IgD-negative memory B cell (primary cell): Measurements from ENCODE around the gene OGFOD1. TPM values are rescaled to one million over a fixed set of nuclear protein-coding genes. Genes with fewer than 3 reads are reported as not detected.
"Not testable (repeated sequence)": the region's sequence is repeated elsewhere in the genome, so short reads cannot be mapped to it uniquely, and the experiment has no call there.

Source experiments
- H3K27ac Mint-ChIP-seq, 3 donors: one replicate each; pipeline ENCODE4 v1.8.0; 2020 to 2022; ENCODE audit warnings: mild to moderate bottlenecking in 3 of 3, mixed read lengths in 3 of 3, moderate library complexity in 1 of 3
- H3K27me3 Mint-ChIP-seq: one replicate; pipeline ENCODE4 v1.8.0; 2021; ENCODE audit warnings: mixed read lengths
- H3K36me3 Mint-ChIP-seq: one replicate; pipeline ENCODE4 v1.8.0; 2020; ENCODE audit warnings: mild to moderate bottlenecking, mixed read lengths
- H3K4me1 Mint-ChIP-seq, 3 donors: one replicate each; pipeline ENCODE4 v1.8.0; 2020 to 2022; ENCODE audit warnings: mixed read lengths in 3 of 3, mild to moderate bottlenecking in 1 of 3
- H3K4me3 Mint-ChIP-seq, 4 donors: one replicate each; pipeline ENCODE4 v1.8.0; 2020 to 2022; ENCODE audit warnings: mild to moderate bottlenecking in 4 of 4, mixed read lengths in 4 of 4, moderate library complexity in 3 of 4
- H3K9me3 Mint-ChIP-seq, 3 donors: one replicate each; pipeline ENCODE4 v1.8.0; 2020 to 2021; ENCODE audit warnings: mixed read lengths in 3 of 3, mild to moderate bottlenecking in 1 of 3
- polyA plus RNA-seq: library from polyadenylated mRNA; unstranded; fragments of 300-500 nt; fragmentation: Illumina TruSeq; gene quantifications from one replicate; pipeline ENCODE4 v1.2.3, GENCODE V29; 2021

OGFOD1 gene
- polyA plus RNA-seq, 1 donor from 2014 or later: 65.8 TPM

DNA sequence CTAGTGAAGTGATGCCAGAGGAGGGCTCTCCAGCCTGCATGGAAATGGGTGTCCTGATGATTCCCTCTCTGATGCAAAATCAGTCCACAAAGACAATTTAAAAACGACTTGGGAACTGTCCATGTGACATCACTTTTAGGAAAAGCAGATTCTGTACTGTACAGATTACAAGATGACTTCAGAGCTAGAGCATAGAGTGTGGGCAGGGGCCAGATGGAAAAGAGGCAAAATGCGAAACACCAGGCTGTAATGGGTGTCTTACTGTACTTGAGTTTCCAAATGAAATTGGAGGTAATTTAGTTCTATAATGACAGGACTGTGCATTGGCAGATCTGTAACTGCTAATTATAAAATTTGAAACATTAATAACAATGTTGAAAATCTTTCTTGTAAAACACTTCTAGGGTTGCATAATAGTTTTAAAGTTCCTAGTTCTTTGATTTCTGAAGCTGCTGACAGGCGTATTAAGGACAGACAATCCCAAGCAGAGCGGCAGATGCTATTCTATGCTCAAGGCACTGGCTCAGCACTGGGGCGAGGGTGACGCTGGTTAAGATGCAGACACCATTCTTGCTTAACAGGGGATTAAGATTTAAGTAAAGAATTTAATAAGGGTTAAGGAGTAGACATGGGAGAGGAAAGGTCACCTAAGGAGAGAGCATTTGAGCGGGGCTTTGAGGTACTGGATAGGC is 29.6 kb downstream of the OGFOD1 start:
- no peak overlapping the region for H3K4me3 Mint-ChIP-seq
- no peaks in the 10 kb centered on the region for H3K9me3 Mint-ChIP-seq
- peaks cover 5% of the 10 kb centered on the region for H3K36me3 Mint-ChIP-seq
- no peaks in the 10 kb centered on the region for H3K27me3 Mint-ChIP-seq
- no peak overlapping the region for H3K27ac Mint-ChIP-seq
- no peaks in the 10 kb centered on the region for H3K4me1 Mint-ChIP-seq

DNA sequence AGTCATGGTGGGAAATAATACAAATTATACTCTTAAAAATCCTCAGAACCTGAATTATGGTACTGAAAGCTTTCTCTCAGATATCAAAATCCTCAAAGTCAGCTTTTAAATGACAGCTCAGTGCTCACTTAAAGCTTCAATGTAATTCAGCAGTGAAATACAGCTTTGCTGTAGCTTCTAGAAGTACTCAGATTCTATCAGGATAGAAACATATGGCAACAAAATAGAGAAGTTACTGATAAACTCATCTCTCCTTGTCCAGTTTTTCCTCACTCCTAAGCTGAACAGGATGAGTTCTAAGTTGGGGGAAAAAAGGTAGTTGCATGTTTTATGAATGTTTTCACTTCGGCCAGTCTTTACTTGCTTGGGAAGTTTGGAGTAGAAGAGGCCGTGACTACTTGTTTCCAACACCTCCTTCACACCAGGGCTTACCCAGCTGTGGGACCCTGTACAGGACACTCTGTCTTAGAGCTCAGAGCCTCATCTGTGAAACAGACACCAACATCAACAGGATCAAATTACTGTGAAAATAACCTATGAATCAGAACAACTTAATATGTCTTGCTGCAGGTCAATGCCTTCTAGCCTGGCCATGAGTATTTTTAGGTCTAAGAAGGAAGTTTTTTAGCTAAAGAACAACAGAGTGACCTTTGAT is 30.2 kb downstream of the OGFOD1 start:
- H3K27ac Mint-ChIP-seq: peak overlapping the region in 1 of 3 donors; percentile 14
- no peaks in the 10 kb centered on the region for H3K27me3 Mint-ChIP-seq
- H3K4me1 Mint-ChIP-seq: no peaks in the 10 kb centered on the region
- H3K36me3 Mint-ChIP-seq: peaks cover 7% of the 10 kb centered on the region
- H3K9me3 Mint-ChIP-seq: peaks cover 0 to 2% (median 0%) of the 10 kb centered on the region in 3 donors
- no peak overlapping the region for H3K4me3 Mint-ChIP-seq

DNA sequence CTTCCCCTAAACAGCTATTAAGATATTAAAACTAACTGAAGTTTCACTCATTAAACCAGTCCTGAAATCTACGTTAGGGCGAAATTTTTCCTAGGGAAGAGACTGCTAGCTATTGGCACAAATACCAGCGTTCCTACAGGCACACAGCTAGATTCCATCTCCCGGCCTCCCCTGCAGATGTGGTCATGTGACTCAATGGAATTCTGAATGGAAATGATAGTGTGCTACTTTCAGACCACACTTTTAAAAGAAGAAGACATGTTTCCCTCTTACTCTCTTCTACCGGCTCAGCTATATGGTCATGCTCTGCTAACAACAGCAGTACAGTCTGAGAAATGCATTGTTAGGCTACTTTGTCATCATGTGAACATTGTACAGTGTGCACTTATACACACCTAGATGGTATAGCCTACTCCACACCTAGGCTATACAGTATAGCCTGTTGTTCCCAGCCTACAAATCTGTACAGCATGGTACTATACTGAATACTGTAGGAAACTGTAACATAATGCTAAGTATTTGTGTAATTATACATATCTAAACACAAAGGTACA is 31.4 kb downstream of the OGFOD1 start:
- H3K4me3 Mint-ChIP-seq: no peak overlapping the region
- H3K4me1 Mint-ChIP-seq: no peaks in the 10 kb centered on the region

DNA sequence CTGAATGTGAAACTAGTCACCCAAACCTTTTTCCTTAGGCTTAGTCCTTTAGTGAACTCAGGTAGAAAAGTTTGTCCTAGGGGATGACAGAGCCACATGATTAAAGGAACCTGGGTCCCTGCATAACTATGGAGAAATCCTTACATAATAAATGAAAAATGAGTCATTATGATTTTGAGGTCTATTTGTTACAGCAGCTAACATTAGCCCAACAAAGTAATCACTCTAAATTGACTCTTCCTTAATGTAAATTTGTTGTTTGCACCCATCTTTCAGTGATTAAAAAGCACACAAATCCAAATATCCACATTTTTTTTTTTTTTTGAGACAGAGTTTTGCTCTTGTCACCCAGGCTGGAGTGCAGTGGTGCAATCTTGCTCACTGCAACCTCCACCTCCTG is 32.0 kb downstream of the OGFOD1 start:
- H3K36me3 Mint-ChIP-seq: peaks cover 7% of the 10 kb centered on the region
- no peak overlapping the region for H3K4me3 Mint-ChIP-seq

More for the DNA sequence above, 31.4 kb downstream of the OGFOD1 start:
- Mint-ChIP-seq H3K36me3 (peaks cover 7% of the 10 kb centered on the region), H3K27me3 (no peaks in the 10 kb centered on the region), H3K9me3 (peaks cover 0 to 2% (median 0%) of the 10 kb centered on the region in 3 donors), H3K27ac (peak overlapping the region in 1 of 3 donors; percentile 46)

DNA sequence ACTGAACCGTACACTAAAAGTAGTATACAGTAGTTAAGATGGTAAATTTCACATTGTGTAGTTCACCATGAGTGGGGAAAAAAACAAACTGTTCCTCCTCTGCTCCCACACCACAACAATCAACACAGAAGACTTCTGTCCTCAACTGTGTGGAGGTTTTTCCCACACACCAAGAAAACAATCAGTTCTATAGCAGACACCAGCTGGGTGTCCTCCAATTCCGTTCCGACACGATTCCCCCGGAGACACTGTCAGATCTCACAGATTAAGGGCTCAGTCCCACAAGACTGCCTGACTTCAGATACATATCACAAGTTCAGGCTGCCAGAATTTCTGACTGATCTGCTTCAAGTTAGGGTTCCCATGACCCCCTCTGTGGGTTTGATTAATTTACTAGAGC is 36.7 kb downstream of the OGFOD1 start:
- H3K4me1 Mint-ChIP-seq: peaks cover 8 to 12% (median 10%) of the 10 kb centered on the region in 3 donors
- no peaks in the 10 kb centered on the region for H3K27me3 Mint-ChIP-seq
- H3K36me3 Mint-ChIP-seq: peaks cover 17% of the 10 kb centered on the region
- H3K27ac Mint-ChIP-seq: no peak overlapping the region
- peaks cover 2 to 8% (median 2%) of the 10 kb centered on the region in 3 donors for H3K9me3 Mint-ChIP-seq
- H3K4me3 Mint-ChIP-seq: no peak overlapping the region

More for the DNA sequence above, 32.0 kb downstream of the OGFOD1 start:
- H3K9me3 Mint-ChIP-seq: peaks cover 0 to 2% (median 0%) of the 10 kb centered on the region in 3 donors
- no peaks in the 10 kb centered on the region for H3K4me1 Mint-ChIP-seq
- no peaks in the 10 kb centered on the region for H3K27me3 Mint-ChIP-seq
- no peak overlapping the region for H3K27ac Mint-ChIP-seq

DNA sequence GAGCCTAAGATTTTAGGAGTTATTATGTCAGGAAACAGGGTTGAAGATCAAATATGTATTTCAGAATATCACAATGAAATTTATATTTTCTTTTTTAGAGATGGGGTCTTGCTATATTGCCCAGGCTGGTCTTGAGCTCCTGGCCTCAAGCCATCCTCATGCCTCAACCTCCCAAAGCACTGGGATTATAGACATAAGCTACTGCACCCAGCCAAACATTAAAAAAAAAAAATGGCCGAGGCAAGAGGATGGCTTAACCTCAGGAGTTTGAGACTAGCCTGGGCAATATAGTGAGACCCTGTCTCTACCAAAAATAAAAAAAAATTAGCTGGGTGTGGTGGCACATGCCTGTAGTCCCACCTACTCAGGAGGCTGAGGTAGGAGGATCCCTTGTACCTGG is 37.5 kb downstream of the OGFOD1 start:
- H3K4me3 Mint-ChIP-seq, H3K9me3 Mint-ChIP-seq, H3K27me3 Mint-ChIP-seq, H3K27ac Mint-ChIP-seq: not testable (repeated sequence)
- Mint-ChIP-seq H3K4me1 (peaks cover 8 to 12% (median 10%) of the 10 kb centered on the region in 3 donors), H3K36me3 (peaks cover 22% of the 10 kb centered on the region)

DNA sequence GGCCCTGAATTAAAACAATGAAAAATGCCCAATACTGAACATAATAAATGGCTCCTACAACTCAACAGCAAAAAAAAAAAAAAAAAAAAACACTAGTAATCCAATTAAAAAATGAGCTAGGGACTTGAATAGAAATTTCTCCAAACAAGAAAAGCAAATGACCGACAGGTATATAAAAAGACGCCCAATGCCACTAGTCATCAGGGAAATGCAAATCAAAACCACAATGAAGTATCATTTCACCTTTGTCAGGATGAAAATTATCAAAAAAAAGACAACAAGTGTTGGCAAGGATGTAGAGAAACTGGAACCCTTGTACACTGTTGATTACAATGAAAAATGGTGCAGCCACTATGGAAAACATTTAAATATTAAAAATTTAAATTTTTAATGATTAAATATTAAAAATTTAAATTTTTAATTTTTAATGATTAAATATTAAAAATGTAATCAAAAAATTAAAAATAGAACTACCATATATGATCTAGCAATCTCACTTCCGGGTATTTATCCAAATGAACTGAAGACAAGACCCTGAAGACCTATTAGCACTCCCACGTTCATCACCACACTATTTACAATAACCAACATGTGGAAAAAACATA is 40.4 kb downstream of the OGFOD1 start:
- H3K27ac Mint-ChIP-seq: peak overlapping the region in 2 of 3 donors; percentile 3 to 46
- no peaks in the 10 kb centered on the region for H3K27me3 Mint-ChIP-seq
- H3K4me3 Mint-ChIP-seq: peak overlapping the region in 2 of 4 donors; percentile 30 to 47
- H3K4me1 Mint-ChIP-seq: peaks cover 8 to 12% (median 10%) of the 10 kb centered on the region in 3 donors
- H3K36me3 Mint-ChIP-seq: peaks cover 17% of the 10 kb centered on the region
- H3K9me3 Mint-ChIP-seq: peaks cover 2 to 5% (median 2%) of the 10 kb centered on the region in 3 donors

DNA sequence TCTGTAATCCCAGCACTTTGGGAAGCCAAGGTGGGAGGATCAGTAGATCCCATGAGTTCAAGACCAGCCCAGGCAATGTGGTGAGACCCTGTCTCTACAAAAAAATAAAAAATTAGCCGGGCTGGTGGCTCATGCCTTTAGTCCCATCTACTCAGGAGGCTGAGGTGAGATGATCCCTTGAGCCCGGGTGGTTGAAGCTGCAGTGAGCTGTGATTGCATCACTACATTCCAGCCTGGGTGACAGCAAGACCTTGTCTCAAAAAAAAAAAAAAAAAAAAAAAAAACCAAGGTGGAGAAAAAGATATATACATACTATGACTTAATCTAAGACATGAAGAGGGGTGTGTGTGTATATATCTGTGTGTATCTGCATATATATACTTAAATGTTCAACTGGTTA is 41.8 kb downstream of the OGFOD1 start:
- H3K4me1 Mint-ChIP-seq: peaks cover 8 to 12% (median 10%) of the 10 kb centered on the region in 3 donors
- H3K4me3 Mint-ChIP-seq: no peak overlapping the region
- peaks cover 2 to 5% (median 2%) of the 10 kb centered on the region in 3 donors for H3K9me3 Mint-ChIP-seq
- H3K27ac Mint-ChIP-seq: no peak overlapping the region
- H3K27me3 Mint-ChIP-seq: no peaks in the 10 kb centered on the region
- peaks cover 17% of the 10 kb centered on the region for H3K36me3 Mint-ChIP-seq

DNA sequence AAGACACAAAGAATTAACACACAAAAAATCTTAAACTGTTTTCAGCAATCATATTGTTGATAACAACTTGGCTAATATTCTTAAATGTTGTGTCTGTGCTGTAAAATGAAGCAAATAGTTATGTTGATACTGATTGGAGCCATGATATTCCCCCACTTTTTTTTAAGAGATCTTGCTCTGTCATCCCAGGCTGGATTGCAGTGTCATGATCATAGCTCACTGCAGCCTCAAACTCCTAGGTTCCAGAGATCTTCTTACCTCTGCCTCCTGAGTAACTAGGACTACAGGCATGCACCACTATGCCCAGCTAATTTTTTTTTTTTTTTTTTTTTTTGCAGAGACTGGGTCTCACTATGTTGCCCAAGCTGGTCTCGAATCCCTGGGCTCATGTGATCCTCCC is 42.5 kb downstream of the OGFOD1 start:
- Mint-ChIP-seq H3K36me3 (peaks cover 17% of the 10 kb centered on the region), H3K4me1 (peaks cover 8 to 12% (median 10%) of the 10 kb centered on the region in 3 donors), H3K9me3 (peaks cover 2 to 5% (median 2%) of the 10 kb centered on the region in 3 donors), H3K27me3 (no peaks in the 10 kb centered on the region), H3K27ac (no peak overlapping the region), H3K4me3 (no peak overlapping the region)

DNA sequence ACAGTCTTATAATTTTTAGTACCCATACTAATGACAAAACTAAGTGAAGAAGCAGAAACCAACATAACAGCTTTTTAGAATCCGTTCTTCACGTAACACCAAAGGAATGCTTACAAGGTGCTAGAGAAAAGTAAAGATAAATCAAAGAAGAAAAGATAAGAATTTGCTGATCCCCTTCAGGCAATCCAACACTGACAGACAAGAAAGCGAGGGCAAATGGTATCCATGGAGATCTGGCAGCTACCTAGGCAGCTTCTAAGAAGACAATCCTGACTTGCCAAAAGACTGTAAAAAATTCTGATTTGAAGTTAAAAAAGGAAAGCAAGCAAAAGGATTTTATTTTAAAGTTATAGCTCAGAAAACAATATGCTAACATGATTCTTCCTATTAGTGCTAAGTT is 53.8 kb downstream of the OGFOD1 start:
- Mint-ChIP-seq H3K27me3 (no peaks in the 10 kb centered on the region), H3K4me3 (no peak overlapping the region), H3K36me3 (peaks cover 3% of the 10 kb centered on the region), H3K4me1 (no peaks in the 10 kb centered on the region), H3K9me3 (no peaks in the 10 kb centered on the region), H3K27ac (no peak overlapping the region)

DNA sequence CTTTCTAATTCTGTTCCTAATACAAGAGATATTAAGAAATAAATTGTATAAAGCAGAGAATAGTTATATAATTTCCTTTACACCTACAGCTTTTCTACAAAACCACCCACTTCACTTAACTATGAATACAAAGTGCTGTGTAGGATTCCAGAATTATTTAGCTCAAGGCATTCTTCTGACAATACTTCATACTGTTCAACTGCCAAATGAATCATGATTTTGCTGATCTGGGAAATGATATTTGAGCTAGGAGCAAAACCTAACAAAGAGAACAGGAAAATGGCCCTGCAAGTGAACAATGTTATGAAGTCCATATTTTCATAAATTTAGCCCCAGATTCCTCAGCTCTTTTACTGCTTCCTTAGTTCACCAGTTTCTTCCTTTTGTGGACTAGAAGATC is 55.6 kb downstream of the OGFOD1 start:
- Mint-ChIP-seq H3K4me1 (no peaks in the 10 kb centered on the region), H3K27me3 (no peaks in the 10 kb centered on the region), H3K4me3 (no peak overlapping the region), H3K9me3 (no peaks in the 10 kb centered on the region), H3K36me3 (peaks cover 3% of the 10 kb centered on the region), H3K27ac (no peak overlapping the region)

DNA sequence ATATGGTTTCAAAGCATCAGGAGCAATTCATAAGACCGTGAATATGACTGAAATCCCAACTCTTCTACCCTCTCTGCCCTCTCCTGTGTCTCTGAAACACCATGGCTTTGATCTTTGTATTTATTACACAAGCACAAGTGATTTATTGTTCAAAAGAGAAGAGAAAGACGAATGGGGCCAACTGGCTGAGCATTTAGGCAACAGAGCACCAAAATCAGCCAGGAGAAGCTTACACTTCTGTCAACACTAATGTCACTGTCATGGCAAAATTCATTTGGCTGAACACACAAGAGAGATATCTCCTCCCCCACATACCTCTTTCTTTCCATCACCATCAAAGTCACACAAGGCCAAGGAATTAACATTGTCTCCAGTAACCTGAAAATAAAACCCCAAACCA is 59.2 kb downstream of the OGFOD1 start:
- H3K9me3 Mint-ChIP-seq: no peaks in the 10 kb centered on the region
- peaks cover 8 to 19% (median 11%) of the 10 kb centered on the region in 3 donors for H3K4me1 Mint-ChIP-seq
- no peak overlapping the region for H3K4me3 Mint-ChIP-seq
- peaks cover 6% of the 10 kb centered on the region for H3K36me3 Mint-ChIP-seq
- no peak overlapping the region for H3K27ac Mint-ChIP-seq
- no peaks in the 10 kb centered on the region for H3K27me3 Mint-ChIP-seq

DNA sequence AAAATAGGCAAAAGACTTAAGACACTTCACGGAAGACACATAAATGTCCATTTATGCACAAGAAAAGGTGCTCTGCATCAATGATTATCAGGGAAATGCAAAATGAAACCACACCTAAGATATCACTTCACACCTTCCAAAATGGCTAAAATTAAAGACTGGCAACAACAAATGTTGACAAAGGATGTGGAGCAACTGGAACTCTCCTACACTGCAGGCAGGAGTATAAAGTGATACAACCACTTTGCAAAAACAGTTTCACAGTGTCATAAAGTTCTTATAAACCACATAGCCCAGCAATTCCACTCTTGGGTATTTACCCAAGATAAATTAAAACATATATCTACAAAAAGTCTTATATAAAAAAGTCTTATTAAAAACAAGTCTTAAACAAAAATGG is 60.7 kb downstream of the OGFOD1 start:
- Mint-ChIP-seq H3K27me3 (no peaks in the 10 kb centered on the region), H3K9me3 (no peaks in the 10 kb centered on the region), H3K4me1 (peaks cover 11 to 27% (median 12%) of the 10 kb centered on the region in 3 donors), H3K4me3 (no peak overlapping the region), H3K27ac (no peak overlapping the region), H3K36me3 (peaks cover 6% of the 10 kb centered on the region)

DNA sequence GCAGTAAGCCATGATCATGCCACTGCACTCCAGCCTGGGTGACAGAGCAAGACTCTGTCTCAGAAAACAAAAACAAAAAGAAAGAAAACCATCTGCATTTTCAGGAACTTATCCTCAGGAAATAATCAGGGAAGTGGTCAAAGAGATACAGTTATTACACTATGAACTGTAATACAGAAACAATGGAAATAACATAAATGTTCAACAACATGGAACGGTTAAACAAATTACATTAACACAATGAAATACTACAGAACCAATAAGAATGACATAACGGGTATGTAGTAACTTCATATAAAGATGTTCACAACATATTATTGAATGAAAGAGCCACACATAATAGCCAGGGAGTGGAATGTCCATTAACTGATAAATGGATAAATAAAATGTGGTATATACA is 61.7 kb downstream of the OGFOD1 start:
- Mint-ChIP-seq H3K4me1 (peaks cover 16 to 31% (median 20%) of the 10 kb centered on the region in 3 donors), H3K27me3 (no peaks in the 10 kb centered on the region), H3K4me3 (no peak overlapping the region), H3K36me3 (peaks cover 6% of the 10 kb centered on the region), H3K27ac (no peak overlapping the region), H3K9me3 (no peaks in the 10 kb centered on the region)

DNA sequence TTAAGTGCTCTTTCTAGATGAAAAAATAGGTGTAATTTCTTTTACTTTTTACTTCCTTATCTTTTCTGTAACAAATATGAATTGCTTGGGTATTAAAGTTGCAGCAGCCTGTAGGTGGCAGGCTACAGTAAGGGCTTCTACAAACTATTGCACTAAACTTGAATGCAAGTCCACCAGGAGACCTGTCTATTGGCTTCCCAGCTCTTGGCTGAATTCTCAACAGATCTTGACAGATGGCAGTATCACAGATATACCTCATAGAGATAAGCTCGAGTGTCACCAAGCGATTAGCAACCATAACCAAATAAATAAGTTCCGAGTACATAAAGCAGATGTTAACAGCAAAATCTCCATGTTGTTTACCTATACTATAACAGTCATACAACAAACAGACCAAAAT is 62.6 kb downstream of the OGFOD1 start:
- H3K36me3 Mint-ChIP-seq: peaks cover 6% of the 10 kb centered on the region
- H3K4me3 Mint-ChIP-seq: peak overlapping the region in 1 of 4 donors; percentile 11
- H3K27ac Mint-ChIP-seq: peak overlapping the region in 1 of 3 donors; percentile 2
- peaks cover 16 to 36% (median 26%) of the 10 kb centered on the region in 3 donors for H3K4me1 Mint-ChIP-seq
- no peaks in the 10 kb centered on the region for H3K27me3 Mint-ChIP-seq
- no peaks in the 10 kb centered on the region for H3K9me3 Mint-ChIP-seq
